ENCODE results near the gene FLOT2.

- TF ChIP-seq CTCF (IDR thresholded peaks at IDR 0.05) (no peak), POLR2A (IDR thresholded peaks at IDR 0.05) (no peak)
These were observed 10.4 kb upstream of the FLOT2 start for GRCh38 chr17:28907709-28908475.

Data from uterus (tissue), 2 donors.